ENCODE data around the gene SLC25A53.

SLC25A53 gene
- total RNA-seq = 3.2 to 40.5 (median 6.2) reads per million in 9 experiments

DNA sequence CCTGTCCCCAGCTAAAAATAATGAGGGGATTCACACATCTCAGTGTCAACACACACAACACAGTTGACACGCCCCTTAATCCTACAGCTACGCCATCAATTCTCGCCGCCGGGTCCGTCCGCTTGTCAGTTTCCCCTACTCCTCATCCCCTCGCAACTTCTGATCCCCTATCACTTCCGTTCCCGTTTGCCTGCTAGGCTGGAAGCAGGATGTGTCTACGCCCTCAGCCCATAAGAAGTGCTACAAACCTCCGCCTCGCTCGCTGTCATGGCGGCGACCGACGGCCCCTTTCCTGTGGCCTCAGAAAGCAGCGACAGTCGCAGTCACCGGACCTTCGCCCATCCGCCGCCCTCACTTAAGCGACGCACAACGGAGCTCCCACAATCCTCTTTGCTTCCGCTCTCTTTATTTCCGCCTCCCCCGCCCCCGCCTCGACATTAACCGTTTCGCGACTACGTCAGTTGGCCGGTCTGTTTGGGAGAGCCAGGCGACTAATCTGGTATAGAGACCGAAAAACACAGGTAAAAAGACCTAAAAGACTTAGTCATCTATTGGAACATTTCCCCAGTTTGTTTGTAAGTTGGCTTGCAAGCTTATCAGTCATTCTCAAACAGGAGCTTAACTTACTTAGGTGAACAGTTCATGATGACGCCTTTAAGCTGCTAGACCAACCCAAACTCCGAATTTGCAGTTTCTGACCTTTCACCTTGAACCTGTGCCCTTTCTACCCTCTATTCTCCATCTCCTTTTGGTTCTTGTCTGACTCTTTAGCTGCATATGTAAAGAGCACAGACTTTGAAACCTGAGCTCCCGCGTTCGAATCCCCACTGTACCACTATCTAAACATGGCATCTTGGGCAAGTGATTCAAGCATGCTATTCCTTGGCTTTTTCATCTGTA, at the start of gene SLC25A53:
Gene SLC25A53 (minus strand): TSS at position 380 of the 900 bp plus-strand sequence. CDS start 51,752 bp downstream, outside the sequence.
- peaks cover 11% of the 10 kb centered on the region for H3K36me3 Mint-ChIP-seq (ENCODE audit: insufficient read depth)
- peak within 1 kb of the TSS; percentile 88 to 97 for H3K4me3 Mint-ChIP-seq
- H3K27me3 Mint-ChIP-seq = no peaks in the 10 kb centered on the region
- peak within 1 kb of the TSS; percentile 98 to 100 for H3K27ac Mint-ChIP-seq
- H3K4me1 Mint-ChIP-seq (ENCODE audit: low read depth in 2 of 2) = peaks cover 2 to 4% of the 10 kb centered on the region in 2 donors
- H3K9me3 Mint-ChIP-seq = no peaks in the 10 kb centered on the region
- DNase-seq (peak; percentile 62 to 68 (median 63)), ATAC-seq (replicated peaks) (peak; percentile 86)

DNA sequence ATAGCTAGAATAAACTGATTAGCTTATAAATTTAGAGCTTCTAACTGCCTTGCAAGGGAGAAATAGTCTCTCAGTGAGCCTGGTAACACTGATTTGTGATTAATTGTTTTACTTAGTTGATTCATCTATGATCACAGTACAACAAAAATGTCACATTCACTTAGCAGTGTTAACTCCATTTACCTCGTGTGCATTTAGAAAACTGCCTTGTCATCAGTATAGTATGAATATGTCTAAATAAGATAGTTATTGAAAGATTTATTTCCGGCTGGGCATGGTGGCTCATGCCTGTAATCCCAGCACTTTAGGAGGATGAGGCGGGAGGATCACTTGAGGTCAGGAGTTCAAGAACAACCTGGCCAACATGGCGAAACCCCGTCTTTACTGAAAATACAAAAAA, 48.7 kb upstream of the SLC25A53 start:
- Mint-ChIP-seq H3K36me3 (ENCODE audit: insufficient read depth) (no peaks in the 10 kb centered on the region), H3K4me3 (no peak overlapping the region), H3K27me3 (no peaks in the 10 kb centered on the region), H3K9me3 (no peaks in the 10 kb centered on the region), H3K4me1 (ENCODE audit: low read depth in 2 of 2) (no peaks in the 10 kb centered on the region), H3K27ac (no peak overlapping the region)
- ATAC-seq (replicated peaks) = no peak
- DNase-seq = no peak

GRCh38 chrX:104195489-104196084, 38.8 kb upstream of the SLC25A53 start:
- peak; percentile 44 for ATAC-seq (replicated peaks)
- peak in 2 of 3 experiments; percentile 0 to 1 for DNase-seq
- H3K27me3 Mint-ChIP-seq = no peaks in the 10 kb centered on the region
- no peak overlapping the region for H3K4me3 Mint-ChIP-seq
- H3K9me3 Mint-ChIP-seq = no peaks in the 10 kb centered on the region
- no peaks in the 10 kb centered on the region for H3K4me1 Mint-ChIP-seq (ENCODE audit: low read depth in 2 of 2)
- H3K36me3 Mint-ChIP-seq (ENCODE audit: insufficient read depth) = peaks cover 4% of the 10 kb centered on the region
- H3K27ac Mint-ChIP-seq = no peak overlapping the region

DNA sequence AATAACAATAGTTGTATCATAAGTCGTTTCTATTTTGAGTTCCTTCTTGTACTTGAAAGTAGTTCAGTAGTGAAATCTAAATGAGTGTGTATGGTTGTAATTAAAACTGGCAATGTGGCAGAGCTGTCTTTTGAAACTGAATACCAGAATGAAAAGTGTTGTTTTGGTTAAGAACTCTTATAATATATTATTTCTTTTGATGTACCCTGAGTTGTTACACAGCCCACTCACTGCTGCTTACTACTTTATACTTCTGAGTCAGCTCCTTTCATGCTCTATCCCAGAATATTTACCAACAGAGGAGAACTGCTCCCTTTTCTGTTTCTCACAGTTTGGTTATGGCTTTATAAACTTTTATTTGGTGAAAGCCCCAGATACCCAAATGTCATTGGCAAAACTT, 38.2 kb upstream of the SLC25A53 start:
- Mint-ChIP-seq H3K4me1 (ENCODE audit: low read depth in 2 of 2) (no peaks in the 10 kb centered on the region), H3K9me3 (no peaks in the 10 kb centered on the region), H3K27ac (no peak overlapping the region), H3K27me3 (no peaks in the 10 kb centered on the region), H3K4me3 (no peak overlapping the region), H3K36me3 (ENCODE audit: insufficient read depth) (peaks cover 10% of the 10 kb centered on the region)
- DNase-seq (no peak), ATAC-seq (replicated peaks) (no peak)

DNA sequence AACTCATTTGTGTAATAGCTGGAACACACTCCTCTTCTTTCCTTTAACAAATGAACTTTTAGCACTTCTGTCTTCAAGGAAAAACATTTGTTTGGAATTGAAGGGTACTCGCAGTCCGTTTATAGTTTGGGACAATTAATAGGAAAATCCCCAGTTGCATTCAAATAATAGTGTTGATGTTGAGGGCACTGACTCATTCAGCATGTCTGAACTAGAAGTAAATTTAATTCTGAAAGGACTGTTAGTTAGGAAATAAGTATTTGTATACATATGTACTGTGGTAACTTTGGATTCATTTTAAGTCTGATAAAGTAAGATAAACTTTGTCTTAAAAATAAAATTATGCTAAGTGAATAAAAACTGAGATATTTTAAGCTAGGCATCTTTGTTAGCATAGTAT, 36.7 kb upstream of the SLC25A53 start:
- H3K27ac Mint-ChIP-seq = peak overlapping the region in 1 of 2 donors; percentile 35
- H3K4me1 Mint-ChIP-seq (ENCODE audit: low read depth in 2 of 2) = no peaks in the 10 kb centered on the region
- H3K4me3 Mint-ChIP-seq = no peak overlapping the region
- no peak for DNase-seq
- ATAC-seq (replicated peaks) = no peak
- no peaks in the 10 kb centered on the region for H3K27me3 Mint-ChIP-seq
- peaks cover 25% of the 10 kb centered on the region for H3K36me3 Mint-ChIP-seq (ENCODE audit: insufficient read depth)
- no peaks in the 10 kb centered on the region for H3K9me3 Mint-ChIP-seq

DNA sequence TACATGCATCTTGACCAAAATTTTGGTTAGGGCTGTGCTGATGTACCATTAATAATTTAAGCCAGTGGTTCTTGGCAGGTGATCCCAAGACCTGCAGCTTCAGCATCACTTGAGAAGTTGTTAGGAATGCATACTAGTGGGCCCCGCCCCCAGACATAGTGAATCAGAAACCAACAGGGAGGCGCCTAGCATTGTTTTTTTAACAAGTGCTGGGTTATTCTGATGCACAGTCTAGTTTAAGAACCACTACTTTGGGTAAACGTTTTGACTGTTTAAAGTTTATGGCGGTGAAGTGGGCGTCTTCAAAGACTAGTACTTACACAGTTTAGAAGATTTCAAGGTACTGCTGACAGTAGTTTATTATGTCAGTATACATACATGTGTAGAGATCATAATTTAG, 33.0 kb upstream of the SLC25A53 start:
- no peak overlapping the region for H3K27ac Mint-ChIP-seq
- H3K9me3 Mint-ChIP-seq = no peaks in the 10 kb centered on the region
- peaks cover 57% of the 10 kb centered on the region for H3K36me3 Mint-ChIP-seq (ENCODE audit: insufficient read depth)
- no peaks in the 10 kb centered on the region for H3K27me3 Mint-ChIP-seq
- DNase-seq (no peak), ATAC-seq (replicated peaks) (no peak)
- no peak overlapping the region for H3K4me3 Mint-ChIP-seq
- no peaks in the 10 kb centered on the region for H3K4me1 Mint-ChIP-seq (ENCODE audit: low read depth in 2 of 2)

GRCh38 chrX:104187931-104188330, 31.1 kb upstream of the SLC25A53 start:
- no peaks in the 10 kb centered on the region for H3K9me3 Mint-ChIP-seq
- no peak overlapping the region for H3K27ac Mint-ChIP-seq
- ATAC-seq (replicated peaks) (no peak), DNase-seq (no peak)
- no peaks in the 10 kb centered on the region for H3K27me3 Mint-ChIP-seq
- peaks cover 67% of the 10 kb centered on the region for H3K36me3 Mint-ChIP-seq (ENCODE audit: insufficient read depth)
- peaks cover 1 to 7% of the 10 kb centered on the region in 2 donors for H3K4me1 Mint-ChIP-seq (ENCODE audit: low read depth in 2 of 2)
- no peak overlapping the region for H3K4me3 Mint-ChIP-seq

DNA sequence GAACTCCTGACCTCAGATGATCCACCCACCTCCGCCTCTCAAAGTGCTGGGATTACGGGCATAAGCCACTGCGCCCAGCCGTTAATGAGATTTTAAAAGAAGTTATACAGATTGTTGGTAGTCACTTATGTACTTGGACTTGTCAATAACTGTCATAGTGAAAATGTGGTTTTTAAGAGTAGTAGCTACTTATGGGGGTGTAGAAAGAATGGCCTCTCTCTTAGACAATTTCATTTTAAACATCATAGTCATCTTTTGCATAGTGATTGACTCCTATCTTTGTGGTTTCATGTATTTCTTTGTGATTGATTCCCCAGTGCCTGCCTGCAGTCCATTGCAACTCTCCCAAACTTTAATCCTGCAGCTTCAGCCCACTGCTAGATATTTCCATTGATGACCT, 26.9 kb upstream of the SLC25A53 start:
- no peak for ATAC-seq (replicated peaks)
- peak overlapping the region in 1 of 2 donors; percentile 46 for H3K27ac Mint-ChIP-seq
- peaks cover 9 to 14% of the 10 kb centered on the region in 2 donors for H3K4me1 Mint-ChIP-seq (ENCODE audit: low read depth in 2 of 2)
- no peak for DNase-seq
- H3K9me3 Mint-ChIP-seq = no peaks in the 10 kb centered on the region
- peaks cover 52% of the 10 kb centered on the region for H3K36me3 Mint-ChIP-seq (ENCODE audit: insufficient read depth)
- H3K4me3 Mint-ChIP-seq = no peak overlapping the region
- no peaks in the 10 kb centered on the region for H3K27me3 Mint-ChIP-seq

GRCh38 chrX:104173841-104174240, 17.0 kb upstream of the SLC25A53 start:
- H3K36me3 Mint-ChIP-seq (ENCODE audit: insufficient read depth) = peaks cover 21% of the 10 kb centered on the region
- H3K4me3 Mint-ChIP-seq = no peak overlapping the region
- H3K4me1 Mint-ChIP-seq (ENCODE audit: low read depth in 2 of 2) = peaks cover 12 to 16% of the 10 kb centered on the region in 2 donors
- H3K9me3 Mint-ChIP-seq = no peaks in the 10 kb centered on the region
- no peak overlapping the region for H3K27ac Mint-ChIP-seq
- no peak for ATAC-seq (replicated peaks)
- H3K27me3 Mint-ChIP-seq = no peaks in the 10 kb centered on the region
- no peak for DNase-seq

- no peak for ATAC-seq (replicated peaks)
- H3K9me3 Mint-ChIP-seq = no peaks in the 10 kb centered on the region
- no peaks in the 10 kb centered on the region for H3K27me3 Mint-ChIP-seq
- H3K27ac Mint-ChIP-seq = no peak overlapping the region
- H3K36me3 Mint-ChIP-seq (ENCODE audit: insufficient read depth) = peaks cover 15% of the 10 kb centered on the region
- H3K4me1 Mint-ChIP-seq (ENCODE audit: low read depth in 2 of 2) = peaks cover 20% of the 10 kb centered on the region in 2 donors
- H3K4me3 Mint-ChIP-seq = no peak overlapping the region
- no peak for DNase-seq
Measured at GRCh38 chrX:104172788-104173187, 16.0 kb upstream of the SLC25A53 start.

GRCh38 chrX:104172121-104172520, 15.3 kb upstream of the SLC25A53 start:
- Mint-ChIP-seq H3K27ac (no peak overlapping the region), H3K36me3 (ENCODE audit: insufficient read depth) (peaks cover 11% of the 10 kb centered on the region), H3K9me3 (no peaks in the 10 kb centered on the region), H3K4me3 (no peak overlapping the region), H3K4me1 (ENCODE audit: low read depth in 2 of 2) (peaks cover 25 to 27% of the 10 kb centered on the region in 2 donors), H3K27me3 (no peaks in the 10 kb centered on the region)
- ATAC-seq (replicated peaks) (no peak), DNase-seq (no peak)

- ATAC-seq (replicated peaks) (no peak), DNase-seq (no peak)
- no peaks in the 10 kb centered on the region for H3K9me3 Mint-ChIP-seq
- H3K4me3 Mint-ChIP-seq = peak overlapping the region; percentile 83 to 84
- H3K4me1 Mint-ChIP-seq (ENCODE audit: low read depth in 2 of 2) = peaks cover 26 to 31% of the 10 kb centered on the region in 2 donors
- peak overlapping the region; percentile 59 to 78 for H3K27ac Mint-ChIP-seq
- H3K36me3 Mint-ChIP-seq (ENCODE audit: insufficient read depth) = peaks cover 5% of the 10 kb centered on the region
- no peaks in the 10 kb centered on the region for H3K27me3 Mint-ChIP-seq
Measured at GRCh38 chrX:104168127-104168526, 11.3 kb upstream of the SLC25A53 start.

- no peaks in the 10 kb centered on the region for H3K27me3 Mint-ChIP-seq
- peaks cover 26 to 31% of the 10 kb centered on the region in 2 donors for H3K4me1 Mint-ChIP-seq (ENCODE audit: low read depth in 2 of 2)
- no peaks in the 10 kb centered on the region for H3K9me3 Mint-ChIP-seq
- peaks cover under 1% of the 10 kb centered on the region for H3K36me3 Mint-ChIP-seq (ENCODE audit: insufficient read depth)
- peak overlapping the region; percentile 59 to 78 for H3K27ac Mint-ChIP-seq
- H3K4me3 Mint-ChIP-seq = peak overlapping the region; percentile 83 to 84
- ATAC-seq (replicated peaks) (no peak), DNase-seq (no peak)
Measured at GRCh38 chrX:104166735-104167436, 10.1 kb upstream of the SLC25A53 start.

All from effector memory CD8-positive, alpha-beta T cell (primary cell).